IgD-negative memory B cell (primary cell): ENCODE measurements around the gene IBA57. TPM values are rescaled to one million over a fixed set of nuclear protein-coding genes. Genes with fewer than 3 reads are reported as not detected.

Experiments used
- H3K27ac Mint-ChIP-seq, 3 donors: one replicate each; pipeline ENCODE4 v1.8.0; 2020 to 2022; ENCODE audit warnings: mild to moderate bottlenecking in 3 of 3, mixed read lengths in 3 of 3, moderate library complexity in 1 of 3
- H3K27me3 Mint-ChIP-seq: one replicate; pipeline ENCODE4 v1.8.0; 2021; ENCODE audit warnings: mixed read lengths
- H3K36me3 Mint-ChIP-seq: one replicate; pipeline ENCODE4 v1.8.0; 2020; ENCODE audit warnings: mild to moderate bottlenecking, mixed read lengths
- H3K4me1 Mint-ChIP-seq, 3 donors: one replicate each; pipeline ENCODE4 v1.8.0; 2020 to 2022; ENCODE audit warnings: mixed read lengths in 3 of 3, mild to moderate bottlenecking in 1 of 3
- H3K4me3 Mint-ChIP-seq, 4 donors: one replicate each; pipeline ENCODE4 v1.8.0; 2020 to 2022; ENCODE audit warnings: mild to moderate bottlenecking in 4 of 4, mixed read lengths in 4 of 4, moderate library complexity in 3 of 4
- H3K9me3 Mint-ChIP-seq, 3 donors: one replicate each; pipeline ENCODE4 v1.8.0; 2020 to 2021; ENCODE audit warnings: mixed read lengths in 3 of 3, mild to moderate bottlenecking in 1 of 3
- polyA plus RNA-seq: library from polyadenylated mRNA; unstranded; fragments of 300-500 nt; fragmentation: Illumina TruSeq; gene quantifications from one replicate; pipeline ENCODE4 v1.2.3, GENCODE V29; 2021

The IBA57 gene
- polyA plus RNA-seq, 1 donor from 2014 or later: 3.3 TPM

DNA sequence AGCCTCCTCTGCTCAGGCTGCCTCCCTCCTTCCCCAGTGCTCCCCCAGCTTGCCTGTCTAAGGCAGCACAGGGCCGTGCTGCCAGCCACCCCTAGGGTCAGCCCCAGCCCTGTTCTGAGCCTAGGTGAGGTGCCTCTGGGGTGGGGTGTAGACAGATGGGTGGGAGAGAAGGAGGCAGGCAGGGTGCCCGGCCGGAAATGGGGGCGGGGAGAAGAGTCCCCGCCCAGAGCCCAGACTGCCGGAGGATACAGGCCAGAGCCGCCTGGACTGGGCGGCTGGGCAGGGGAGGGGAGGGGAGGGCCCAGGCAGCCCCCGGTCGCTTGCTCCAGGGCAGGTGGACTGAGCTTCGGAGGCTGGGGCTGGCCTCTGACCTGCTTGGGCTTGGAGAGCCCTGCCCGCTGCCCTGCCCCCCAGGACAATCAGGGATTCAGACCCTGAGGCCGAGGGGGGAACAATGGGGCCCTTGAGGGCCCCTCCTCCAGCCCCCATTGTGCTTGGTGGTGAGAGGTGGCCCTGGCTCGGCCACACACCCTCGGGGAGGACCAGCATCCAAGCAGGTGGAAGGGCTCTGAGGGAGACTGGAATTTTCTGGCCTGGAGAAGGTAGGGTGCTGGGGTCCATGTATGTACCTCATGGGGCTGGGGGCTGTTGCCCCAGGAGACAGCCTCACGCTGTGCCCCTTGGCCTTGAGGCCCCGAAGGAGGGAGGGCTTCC lies 16.0 kb upstream of the IBA57 start, which contains the start of gene GJC2:
TSS of gene GJC2 (plus strand) at position 525 of the 714 bp plus-strand sequence. CDS start 7,829 bp downstream, outside the sequence.
- Mint-ChIP-seq H3K36me3 (peaks cover 2% of the 10 kb centered on the region), H3K9me3 (no peaks in the 10 kb centered on the region), H3K4me1 (peaks cover 0 to 3% (median 2%) of the 10 kb centered on the region in 3 donors), H3K4me3 (peak within 1 kb of the TSS in 1 of 4 donors; percentile 48), H3K27me3 (no peaks in the 10 kb centered on the region), H3K27ac (peak within 1 kb of the TSS in 1 of 3 donors; percentile 25)

DNA sequence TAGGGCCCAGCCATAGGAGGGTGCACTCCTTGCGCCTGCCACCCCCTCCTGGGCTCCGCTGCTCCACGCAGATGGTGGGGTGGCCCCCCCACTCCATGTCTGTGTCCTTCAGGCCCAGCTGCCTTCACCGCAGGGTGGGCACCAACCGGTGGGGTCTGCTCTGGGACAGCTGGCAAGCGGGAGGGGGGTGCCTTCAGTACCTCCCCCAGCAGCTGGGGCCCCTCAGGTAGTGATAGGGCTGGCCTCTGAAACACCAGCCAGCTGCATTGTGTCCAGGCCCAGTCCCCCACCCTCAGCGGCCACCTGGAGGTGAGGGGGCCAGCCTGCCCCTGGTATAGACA lies 15.5 kb upstream of the IBA57 start:
- H3K4me1 Mint-ChIP-seq: peaks cover 0 to 2% (median 0%) of the 10 kb centered on the region in 3 donors

DNA sequence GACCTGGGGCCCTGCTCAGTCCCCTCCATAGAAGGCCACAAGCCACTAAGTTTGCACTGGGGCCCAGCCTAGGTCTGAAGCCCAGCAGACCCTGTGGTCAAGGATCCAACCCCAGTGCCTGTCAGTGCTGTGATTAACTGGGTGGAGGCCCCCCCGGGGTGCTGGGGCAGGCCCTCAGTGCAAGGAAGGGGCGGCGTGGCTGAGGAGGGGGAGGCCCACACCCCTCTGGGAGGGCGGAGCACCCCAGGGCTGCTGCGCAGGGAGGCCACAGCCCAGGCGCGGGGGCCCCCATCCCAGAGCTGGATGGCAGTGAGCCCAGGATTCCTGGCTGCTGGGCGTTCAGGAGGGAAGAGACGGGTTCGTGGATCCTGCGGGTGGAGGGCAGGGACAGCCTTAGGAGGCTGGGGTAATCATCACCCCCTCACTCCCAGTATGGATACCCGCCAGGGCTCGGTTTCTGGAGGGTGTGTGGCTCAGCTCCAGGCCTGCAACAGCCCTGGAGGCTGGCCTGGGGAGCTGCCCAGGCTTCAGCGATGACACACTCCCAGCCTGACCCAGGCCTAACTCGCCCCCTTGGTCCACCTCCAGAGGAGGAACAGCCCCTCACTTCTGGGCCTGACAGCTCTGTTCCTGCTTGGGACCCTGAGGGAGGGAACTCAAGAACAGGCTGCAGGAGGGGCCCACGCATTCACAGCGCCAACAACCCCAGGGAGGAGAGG lies 15.0 kb upstream of the IBA57 start:
- peaks cover 0 to 2% (median 0%) of the 10 kb centered on the region in 3 donors for H3K4me1 Mint-ChIP-seq
- no peaks in the 10 kb centered on the region for H3K27me3 Mint-ChIP-seq
- H3K36me3 Mint-ChIP-seq: peaks cover 2% of the 10 kb centered on the region
- no peak overlapping the region for H3K4me3 Mint-ChIP-seq
- no peaks in the 10 kb centered on the region for H3K9me3 Mint-ChIP-seq
- no peak overlapping the region for H3K27ac Mint-ChIP-seq

More for the DNA sequence above, 15.5 kb upstream of the IBA57 start:
- no peak overlapping the region for H3K27ac Mint-ChIP-seq
- no peaks in the 10 kb centered on the region for H3K27me3 Mint-ChIP-seq
- H3K9me3 Mint-ChIP-seq: no peaks in the 10 kb centered on the region
- H3K36me3 Mint-ChIP-seq: peaks cover 2% of the 10 kb centered on the region
- H3K4me3 Mint-ChIP-seq: no peak overlapping the region

DNA sequence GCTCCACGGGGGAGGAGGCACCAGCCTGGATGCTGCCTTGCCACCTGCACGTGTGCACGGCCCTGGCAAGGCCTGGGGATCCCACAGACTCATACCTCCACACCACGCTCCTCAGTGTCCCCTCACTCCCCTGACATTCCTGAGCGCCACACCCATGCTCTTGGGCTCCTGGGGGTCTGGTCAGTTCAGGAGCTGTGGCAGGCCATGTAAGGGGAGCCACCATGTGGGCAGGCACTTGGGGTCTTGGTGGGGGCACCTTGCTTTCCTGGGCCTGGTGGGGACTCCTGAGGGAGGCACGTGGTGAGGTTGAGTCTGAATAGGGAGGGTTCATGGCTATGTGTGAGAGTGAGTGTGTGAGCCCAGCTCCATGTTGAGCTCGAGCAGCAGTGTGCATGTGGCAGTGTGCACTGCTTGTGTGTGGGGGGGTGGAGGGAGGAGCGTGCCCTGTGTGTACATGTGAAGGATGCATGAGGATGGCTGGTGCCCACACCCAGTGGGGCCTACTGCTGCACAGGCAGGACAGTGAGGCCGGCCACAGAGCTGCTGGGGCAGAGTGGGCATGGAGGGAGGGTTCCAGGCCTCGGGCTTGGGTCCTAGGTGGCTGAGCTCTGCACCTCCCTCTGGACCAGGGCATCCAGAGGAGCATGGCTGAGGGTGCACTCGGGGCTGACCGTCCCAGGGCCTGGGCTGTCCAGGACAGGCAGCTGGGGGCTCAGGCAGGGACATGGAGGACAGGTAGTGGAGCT lies 14.3 kb upstream of the IBA57 start:
- Mint-ChIP-seq H3K36me3 (peaks cover 2% of the 10 kb centered on the region), H3K27me3 (no peaks in the 10 kb centered on the region), H3K4me1 (peaks cover 0 to 2% (median 0%) of the 10 kb centered on the region in 3 donors), H3K4me3 (no peak overlapping the region), H3K9me3 (no peaks in the 10 kb centered on the region), H3K27ac (no peak overlapping the region)

DNA sequence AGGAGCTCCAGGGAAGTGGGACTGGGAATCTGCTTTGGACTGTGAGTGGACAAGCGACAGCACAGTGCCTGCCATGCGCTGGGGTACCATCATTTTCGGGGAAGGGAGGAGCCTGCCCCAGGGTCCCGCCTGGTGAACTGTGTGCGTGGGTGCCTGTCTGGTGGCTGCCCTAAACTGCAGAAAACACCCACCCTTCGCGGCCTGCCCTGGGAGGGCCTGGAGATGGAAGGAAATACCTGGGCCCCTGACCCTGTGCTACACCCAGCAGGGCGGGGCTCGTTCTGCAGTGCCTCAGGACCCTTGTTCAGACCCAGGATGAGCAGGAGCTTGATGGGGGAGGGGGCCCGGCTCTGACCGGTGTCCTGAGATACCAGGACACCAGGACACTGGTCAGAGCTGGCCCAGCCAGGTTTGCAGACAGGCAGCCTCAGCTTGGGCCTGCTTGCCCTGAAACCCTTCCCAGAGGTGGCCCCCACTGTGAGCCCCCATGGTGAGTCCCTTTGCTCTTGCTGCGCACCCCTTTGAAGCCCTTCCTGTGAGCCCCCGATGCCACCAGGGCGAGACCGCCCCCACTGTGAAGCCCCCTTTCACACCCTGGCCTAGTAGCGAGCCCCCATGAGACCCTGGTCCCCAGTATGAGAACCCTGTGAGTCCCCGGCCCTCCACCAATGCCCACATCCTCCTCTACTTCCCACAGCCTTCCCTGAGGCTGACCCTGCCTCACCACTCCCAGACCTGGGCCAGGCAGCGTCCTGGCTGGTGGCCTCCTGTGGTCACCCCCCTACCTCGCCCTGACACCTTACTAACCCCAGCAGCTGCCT lies 13.3 kb upstream of the IBA57 start:
- Mint-ChIP-seq H3K4me3 (no peak overlapping the region), H3K4me1 (peaks cover 0 to 2% (median 0%) of the 10 kb centered on the region in 3 donors), H3K27ac (peak overlapping the region in 1 of 3 donors; percentile 84), H3K27me3 (no peaks in the 10 kb centered on the region), H3K9me3 (no peaks in the 10 kb centered on the region), H3K36me3 (peaks cover 2% of the 10 kb centered on the region)

DNA sequence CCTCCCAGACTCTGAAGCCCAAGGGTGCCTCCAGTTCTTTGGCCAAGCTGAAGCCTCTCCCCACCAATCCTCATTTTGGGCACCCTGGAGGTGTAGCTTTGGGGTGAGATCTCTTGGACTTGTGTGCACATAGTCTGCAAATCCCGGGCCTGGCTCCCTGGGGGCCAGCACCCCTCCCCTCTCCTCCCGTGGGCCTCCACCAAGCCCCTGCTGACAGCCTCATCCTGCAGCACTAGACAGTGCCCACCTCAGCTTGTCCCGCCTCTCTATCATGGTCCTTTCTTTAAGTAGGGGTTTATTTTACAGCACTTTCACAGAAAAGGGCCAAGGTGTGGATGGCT lies 12.7 kb upstream of the IBA57 start:
- no peak overlapping the region for H3K4me3 Mint-ChIP-seq
- H3K27ac Mint-ChIP-seq: no peak overlapping the region
- H3K4me1 Mint-ChIP-seq: peaks cover 0 to 2% (median 0%) of the 10 kb centered on the region in 3 donors

DNA sequence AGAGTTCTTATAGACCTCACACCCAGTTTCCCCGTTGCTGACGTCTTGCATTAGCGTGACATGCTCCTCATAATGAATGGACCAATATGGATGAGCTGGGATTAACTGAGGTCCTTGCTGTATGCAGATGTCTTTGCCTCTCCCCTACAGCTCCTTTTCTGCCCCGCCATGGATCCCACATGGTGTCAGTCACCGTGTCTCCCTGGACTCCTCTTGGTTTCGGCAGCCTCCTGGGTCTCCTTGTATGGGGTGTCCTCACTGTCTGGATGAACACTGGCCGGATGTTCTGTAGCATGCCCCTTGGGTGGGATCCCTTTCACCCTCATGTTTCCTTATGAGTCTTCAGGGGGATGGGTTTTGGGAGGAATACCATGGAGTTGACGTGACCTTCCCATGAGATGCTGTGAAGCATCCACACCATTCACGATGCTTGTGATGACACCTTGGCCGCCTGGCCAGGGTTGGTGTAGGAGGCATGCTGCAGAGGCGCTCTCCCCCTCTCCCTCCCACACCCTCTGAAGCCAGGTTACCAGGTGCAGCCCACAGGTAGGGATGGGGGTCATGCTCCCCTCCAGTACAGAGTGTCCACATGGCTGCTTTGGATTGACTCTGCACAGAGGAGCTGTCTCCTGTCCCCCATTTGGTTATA lies 11.5 kb upstream of the IBA57 start:
- Mint-ChIP-seq H3K27me3 (no peaks in the 10 kb centered on the region), H3K4me1 (peaks cover 0 to 2% (median 0%) of the 10 kb centered on the region in 3 donors), H3K9me3 (no peaks in the 10 kb centered on the region), H3K36me3 (peaks cover 2% of the 10 kb centered on the region), H3K4me3 (no peak overlapping the region), H3K27ac (no peak overlapping the region)

More for the DNA sequence above, 12.7 kb upstream of the IBA57 start:
- no peaks in the 10 kb centered on the region for H3K9me3 Mint-ChIP-seq
- H3K36me3 Mint-ChIP-seq: peaks cover 2% of the 10 kb centered on the region
- H3K27me3 Mint-ChIP-seq: no peaks in the 10 kb centered on the region

DNA sequence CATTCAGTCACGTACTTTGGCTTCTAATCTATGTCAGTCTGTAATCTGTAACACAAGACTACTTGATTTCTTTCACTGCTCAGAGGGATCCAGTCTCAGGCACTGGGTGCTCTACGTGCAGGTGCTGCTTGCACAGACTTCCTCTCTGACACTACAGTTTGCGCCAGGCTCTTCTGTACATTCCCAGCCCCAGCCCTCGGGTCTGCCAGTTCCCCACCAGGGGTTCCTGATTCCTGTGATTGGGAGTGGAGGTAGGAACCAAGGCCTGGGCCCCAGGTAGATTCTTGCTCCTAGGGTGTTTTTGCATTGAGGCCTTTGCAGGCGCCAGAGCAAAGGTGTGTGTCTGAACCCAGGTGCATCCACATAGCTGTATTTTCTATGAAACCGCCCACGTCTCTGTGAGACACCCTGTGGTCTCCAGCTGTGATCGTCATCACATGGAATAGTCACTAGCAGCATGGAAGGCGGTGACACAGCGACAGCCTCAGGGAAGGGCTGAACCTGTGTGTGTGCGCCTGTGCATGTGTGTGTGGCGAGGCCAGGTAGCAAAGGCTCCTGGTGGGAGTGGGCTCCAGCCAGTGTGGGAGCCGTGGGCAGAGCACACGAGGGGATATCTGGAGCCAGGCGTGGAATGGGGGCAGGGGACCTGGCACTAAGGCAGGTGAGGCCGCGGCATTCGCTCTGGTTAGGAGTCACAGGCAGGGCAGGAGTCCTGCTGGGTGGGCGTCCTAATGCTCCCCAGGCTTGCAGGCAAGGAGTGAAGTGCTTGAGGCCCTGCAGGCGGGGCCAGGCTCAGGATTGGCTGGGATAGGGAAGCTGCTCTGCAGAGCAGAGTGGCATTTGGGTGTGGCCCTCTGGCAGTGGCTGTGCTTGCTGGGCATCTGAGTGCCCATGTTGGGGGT lies 10.7 kb upstream of the IBA57 start:
- Mint-ChIP-seq H3K36me3 (peaks cover 2% of the 10 kb centered on the region), H3K4me3 (no peak overlapping the region), H3K27me3 (no peaks in the 10 kb centered on the region), H3K9me3 (no peaks in the 10 kb centered on the region), H3K4me1 (peaks cover 0 to 2% (median 0%) of the 10 kb centered on the region in 3 donors), H3K27ac (no peak overlapping the region)

DNA sequence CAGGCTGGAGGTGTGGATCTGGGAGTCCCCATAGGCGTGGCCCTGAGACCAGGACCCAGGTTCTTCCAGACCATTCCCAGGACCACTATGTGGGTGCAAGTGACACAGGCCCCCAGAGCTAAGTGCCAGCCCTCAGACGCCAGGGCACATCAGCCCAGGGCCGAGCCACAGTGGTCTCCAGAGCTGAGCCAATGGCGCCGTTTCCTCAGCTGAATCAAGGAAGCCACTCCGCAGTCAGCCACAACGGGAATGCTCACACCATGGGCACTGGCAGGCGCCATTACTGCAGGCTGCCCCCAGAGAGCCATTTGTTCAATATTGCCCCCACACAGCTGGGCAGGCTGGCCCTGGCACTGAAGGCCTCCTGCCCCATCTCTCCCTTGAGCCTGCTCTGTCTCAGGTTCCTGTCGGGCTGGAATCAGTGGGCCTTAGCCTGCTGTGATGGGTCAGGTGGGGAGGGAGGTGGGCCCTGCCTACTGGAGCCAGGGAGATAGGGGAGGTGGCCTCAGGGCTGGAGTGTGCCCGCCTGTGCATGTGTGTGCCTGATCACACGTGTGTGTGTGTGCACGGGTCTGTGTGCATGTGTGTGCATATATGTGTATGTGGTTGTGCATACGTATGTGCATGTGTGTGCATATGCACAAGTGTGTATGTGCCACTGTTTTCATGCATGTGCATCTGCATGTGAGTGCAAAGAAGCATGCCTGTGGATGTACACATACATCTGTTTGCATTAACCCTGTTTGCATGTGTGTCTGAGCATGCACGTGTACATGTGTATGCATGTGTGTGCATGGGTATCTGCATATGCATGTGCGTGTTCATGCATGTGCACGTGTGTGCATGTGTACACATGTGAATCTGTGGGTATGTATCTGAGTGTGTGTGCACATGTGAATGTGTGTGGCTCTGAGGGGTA lies 9.7 kb upstream of the IBA57 start:
- no peak overlapping the region for H3K4me3 Mint-ChIP-seq
- H3K9me3 Mint-ChIP-seq: no peaks in the 10 kb centered on the region
- H3K4me1 Mint-ChIP-seq: peaks cover 0 to 2% (median 0%) of the 10 kb centered on the region in 3 donors
- H3K27ac Mint-ChIP-seq: no peak overlapping the region
- peaks cover 2% of the 10 kb centered on the region for H3K36me3 Mint-ChIP-seq
- peaks cover 2% of the 10 kb centered on the region for H3K27me3 Mint-ChIP-seq

DNA sequence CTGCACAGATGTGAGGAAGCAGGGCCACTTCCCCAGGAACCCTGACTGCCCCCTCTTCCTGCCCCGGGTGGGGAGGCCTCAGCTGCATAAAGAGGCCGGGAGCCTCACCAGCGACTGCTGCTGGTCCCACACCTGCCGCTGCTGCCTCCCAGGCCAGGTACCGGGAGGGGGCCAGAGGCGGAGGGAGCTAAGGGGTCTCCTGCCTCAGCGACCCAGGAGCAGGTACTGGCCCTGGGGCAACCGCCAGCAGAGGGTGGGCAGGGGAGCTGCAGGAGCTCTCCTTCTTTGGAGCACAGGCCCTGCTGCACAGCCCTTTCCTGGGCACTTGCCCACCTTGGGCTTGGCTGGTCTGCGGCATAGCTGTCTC lies 9.1 kb upstream of the IBA57 start:
- peaks cover 0 to 2% (median 0%) of the 10 kb centered on the region in 3 donors for H3K4me1 Mint-ChIP-seq
- H3K27me3 Mint-ChIP-seq: peaks cover 2% of the 10 kb centered on the region
- H3K36me3 Mint-ChIP-seq: peaks cover 2% of the 10 kb centered on the region
- H3K4me3 Mint-ChIP-seq: peak overlapping the region in 1 of 4 donors; percentile 52
- H3K27ac Mint-ChIP-seq: no peak overlapping the region
- no peaks in the 10 kb centered on the region for H3K9me3 Mint-ChIP-seq

DNA sequence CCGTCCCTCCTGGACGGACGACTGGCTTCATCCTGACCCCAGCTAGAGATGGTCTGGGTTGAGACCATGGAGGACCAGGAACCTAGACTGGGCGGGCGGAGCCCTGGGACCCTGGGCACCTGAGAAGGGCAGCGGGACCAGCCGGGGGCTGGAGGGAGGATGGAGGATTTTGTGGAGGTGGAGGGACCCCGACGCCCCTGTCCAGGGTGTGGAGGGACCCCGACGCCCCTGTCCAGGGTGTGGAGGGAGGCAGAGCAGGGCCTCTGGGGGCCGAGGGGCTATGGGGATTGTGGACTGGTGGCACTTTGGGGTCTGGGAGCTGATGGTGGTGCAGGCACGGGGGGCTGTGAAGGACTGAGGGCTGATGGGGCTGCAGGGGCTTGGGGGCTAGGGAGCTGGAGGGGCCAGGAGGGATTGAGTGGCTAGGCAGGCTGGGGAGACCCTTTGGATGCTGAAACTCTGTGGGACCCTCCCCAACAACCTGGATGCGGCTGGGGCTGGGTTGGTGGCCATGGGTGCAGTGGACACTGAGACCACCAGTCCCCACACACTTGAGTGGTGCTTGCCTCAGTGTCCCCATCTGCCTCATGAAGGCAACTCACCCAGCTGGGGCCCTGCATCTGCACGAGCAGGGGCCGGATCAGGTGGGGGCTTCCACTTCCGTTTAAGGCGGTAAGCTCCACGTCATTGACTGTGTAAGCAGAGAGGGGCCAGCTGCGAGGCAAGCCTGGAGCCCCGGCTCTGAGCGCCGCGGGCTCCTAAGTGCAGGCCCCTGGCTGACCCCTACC lies 8.5 kb upstream of the IBA57 start:
- Mint-ChIP-seq H3K4me1 (peaks cover 0 to 2% (median 0%) of the 10 kb centered on the region in 3 donors), H3K4me3 (peak overlapping the region in 1 of 4 donors; percentile 52), H3K9me3 (no peaks in the 10 kb centered on the region), H3K27ac (no peak overlapping the region), H3K36me3 (peaks cover 2% of the 10 kb centered on the region), H3K27me3 (peaks cover 2% of the 10 kb centered on the region)

DNA sequence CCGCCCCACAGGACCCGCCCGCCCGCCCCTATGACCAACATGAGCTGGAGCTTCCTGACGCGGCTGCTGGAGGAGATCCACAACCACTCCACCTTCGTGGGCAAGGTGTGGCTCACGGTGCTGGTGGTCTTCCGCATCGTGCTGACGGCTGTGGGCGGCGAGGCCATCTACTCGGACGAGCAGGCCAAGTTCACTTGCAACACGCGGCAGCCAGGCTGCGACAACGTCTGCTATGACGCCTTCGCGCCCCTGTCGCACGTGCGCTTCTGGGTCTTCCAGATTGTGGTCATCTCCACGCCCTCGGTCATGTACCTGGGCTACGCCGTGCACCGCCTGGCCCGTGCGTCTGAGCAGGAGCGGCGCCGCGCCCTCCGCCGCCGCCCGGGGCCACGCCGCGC lies 7.9 kb upstream of the IBA57 start:
- Mint-ChIP-seq H3K4me3 (no peak overlapping the region), H3K27me3 (peaks cover 2% of the 10 kb centered on the region), H3K27ac (no peak overlapping the region), H3K36me3 (peaks cover 2% of the 10 kb centered on the region), H3K4me1 (no peaks in the 10 kb centered on the region), H3K9me3 (no peaks in the 10 kb centered on the region)
